ENCODE measurements around the gene SLC6A3.

- no peak for TF ChIP-seq POLR2A (IDR thresholded peaks at IDR 0.05)
- TF ChIP-seq CTCF (IDR thresholded peaks at IDR 0.05): no peak
Observed at GRCh38 chr5:1481266-1481958, 36.2 kb upstream of the SLC6A3 start.
